BLaER1 treated with 17β-estradiol and CSF1 and Interleukin-3, amounts not matched to agents 10 nM and 100 nM (cell line): Measurements from ENCODE around the gene ALG2.
A peak's percentile ranks its signal among the peaks of the same experiment; 100 is the strongest.

ENCODE experiments used
- H3K27ac ChIP-seq, 11 experiments: shearing (Covaris generic); formaldehyde crosslinking; 2 replicates each; pipeline ENCODE4 v1.8.1; 2022
- H3K27me3 ChIP-seq, 11 experiments: shearing (Covaris generic); formaldehyde crosslinking; 2 replicates each; pipeline ENCODE4 v1.8.1; 2022
- H3K36me3 ChIP-seq, 11 experiments: shearing (Covaris generic); formaldehyde crosslinking; 2 replicates each; pipeline ENCODE4 v1.8.1; 2022
- H3K4me1 ChIP-seq, 10 experiments: shearing (Covaris generic); formaldehyde crosslinking; 2 replicates each; pipeline ENCODE4 v1.8.1; 2022
- H3K4me2 ChIP-seq, 11 experiments: shearing (Covaris generic); formaldehyde crosslinking; 2 replicates each; pipeline ENCODE4 v1.8.1; 2022
- H3K4me3 ChIP-seq, 10 experiments: shearing (Covaris generic); formaldehyde crosslinking; 2 replicates each; pipeline ENCODE4 v1.8.1; 2022
- H3K9ac ChIP-seq, 11 experiments: shearing (Covaris generic); formaldehyde crosslinking; 2 replicates each; pipeline ENCODE4 v1.8.1; 2022
- H3K9me3 ChIP-seq, 11 experiments: shearing (Covaris generic); formaldehyde crosslinking; replicated peaks in 1 of 11; 2 replicates each; pipeline ENCODE4 v1.8.1; 2022
- H4K20me1 ChIP-seq, 11 experiments: shearing (Covaris generic); formaldehyde crosslinking; 2 replicates each; pipeline ENCODE4 v1.8.1; 2022
- Cebpa-rat ChIP-seq, 11 experiments: shearing (Covaris generic); IDR thresholded peaks; 2 replicates each; pipeline ENCODE4 v1.8.1; 2022

The ALG2 gene

GRCh38 chr9:99230206-99230605 is 8.5 kb upstream of the ALG2 start:
- H3K27ac ChIP-seq: no peak overlapping the region
- peaks cover 0 to 5% (median 0%) of the 10 kb centered on the region in 10 experiments; a peak in 4 of 20 replicates for H3K4me1 ChIP-seq
- no peaks in the 10 kb centered on the region for H3K27me3 ChIP-seq
- H3K4me3 ChIP-seq: no peak overlapping the region
- no peak for TF ChIP-seq Cebpa-rat (IDR thresholded peaks at IDR 0.05)
- no peak overlapping the region for H3K9ac ChIP-seq
- no peaks in the 10 kb centered on the region for H3K9me3 ChIP-seq
- H4K20me1 ChIP-seq: peaks cover 16 to 85% (median 54%) of the 10 kb centered on the region in 11 experiments; a peak in 20 of 22 replicates
- H3K4me2 ChIP-seq: no peak overlapping the region
- H3K36me3 ChIP-seq: peaks cover 81 to 99% (median 89%) of the 10 kb centered on the region in 11 experiments

- no peaks in the 10 kb centered on the region for H3K27me3 ChIP-seq
- H3K4me1 ChIP-seq: peaks cover 15 to 30% (median 19%) of the 10 kb centered on the region in 10 experiments
- peaks cover 17 to 89% (median 65%) of the 10 kb centered on the region in 11 experiments; a peak in 20 of 22 replicates for H4K20me1 ChIP-seq
- peaks cover 72 to 79% (median 75%) of the 10 kb centered on the region in 11 experiments for H3K36me3 ChIP-seq
- no peak overlapping the region for H3K27ac ChIP-seq
- no peaks in the 10 kb centered on the region for H3K9me3 ChIP-seq
- H3K4me2 ChIP-seq: no peak overlapping the region
- TF ChIP-seq Cebpa-rat (IDR thresholded peaks at IDR 0.05): no peak
- no peak overlapping the region for H3K4me3 ChIP-seq
- no peak overlapping the region for H3K9ac ChIP-seq
Measured at GRCh38 chr9:99226054-99226453, 4.3 kb upstream of the ALG2 start.

DNA sequence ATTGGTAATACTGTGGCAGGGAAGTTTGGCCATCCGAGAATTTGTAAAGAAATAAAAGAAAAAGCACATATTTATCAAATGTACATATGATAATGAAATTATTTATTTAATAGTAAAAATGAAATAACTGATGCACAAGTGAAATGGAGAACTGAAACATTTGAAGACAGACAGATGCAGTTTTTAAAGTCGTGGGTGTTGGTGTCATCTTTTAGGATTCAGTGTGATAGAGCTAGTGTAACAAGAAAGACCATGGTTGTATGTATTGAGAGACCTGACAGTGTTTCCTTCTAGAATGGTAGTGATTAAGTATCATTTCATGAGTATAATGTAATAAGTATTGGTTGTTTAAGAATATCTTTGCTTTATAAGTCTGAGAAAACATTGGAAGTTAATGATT is 2.7 kb upstream of the ALG2 start:
- TF ChIP-seq Cebpa-rat (IDR thresholded peaks at IDR 0.05): no peak
- H3K27me3 ChIP-seq: no peaks in the 10 kb centered on the region
- H3K9me3 ChIP-seq: no peaks in the 10 kb centered on the region
- no peak overlapping the region for H3K27ac ChIP-seq
- H3K9ac ChIP-seq: peak overlapping the region in 4 of 11 experiments; percentile 95 to 99 (median 99); a peak in 4 of 22 replicates
- H3K36me3 ChIP-seq: peaks cover 56 to 69% (median 60%) of the 10 kb centered on the region in 11 experiments
- peak overlapping the region in 1 of 10 experiments; percentile 86; a peak in 1 of 20 replicates for H3K4me3 ChIP-seq
- H3K4me1 ChIP-seq: peaks cover 30 to 44% (median 35%) of the 10 kb centered on the region in 10 experiments
- peak overlapping the region in 7 of 11 experiments; percentile 86 to 99 (median 94); a peak in 13 of 22 replicates for H3K4me2 ChIP-seq
- peaks cover 31 to 93% (median 81%) of the 10 kb centered on the region in 11 experiments; a peak in 21 of 22 replicates for H4K20me1 ChIP-seq

GRCh38 chr9:99222416-99223270 is 901 bp upstream of the ALG2 start:
- Histone ChIP-seq H3K4me1 (peaks cover 30 to 52% (median 37%) of the 10 kb centered on the region in 10 experiments), H3K27me3 (no peaks in the 10 kb centered on the region), H3K27ac (peak overlapping the region; percentile 92 to 99 (median 98)), H3K9me3 (no peaks in the 10 kb centered on the region), H3K4me3 (peak overlapping the region; percentile 86 to 98 (median 92)), H4K20me1 (peaks cover 43 to 94% (median 85%) of the 10 kb centered on the region in 11 experiments; a peak in 21 of 22 replicates), H3K9ac (peak overlapping the region; percentile 90 to 99 (median 96)), H3K4me2 (peak overlapping the region; percentile 86 to 99 (median 93)), H3K36me3 (peaks cover 50 to 69% (median 61%) of the 10 kb centered on the region in 11 experiments)
- TF ChIP-seq Cebpa-rat (IDR thresholded peaks at IDR 0.05): no peak

- Histone ChIP-seq H4K20me1 (peaks cover 41 to 94% (median 85%) of the 10 kb centered on the region in 11 experiments; a peak in 21 of 22 replicates), H3K9me3 (no peaks in the 10 kb centered on the region), H3K4me3 (peak overlapping the region; percentile 86 to 98 (median 92)), H3K27me3 (no peaks in the 10 kb centered on the region), H3K4me1 (peaks cover 30 to 52% (median 37%) of the 10 kb centered on the region in 10 experiments), H3K4me2 (peak overlapping the region; percentile 84 to 99 (median 94)), H3K9ac (peak overlapping the region; percentile 90 to 99 (median 96)), H3K27ac (peak overlapping the region; percentile 92 to 99 (median 98)), H3K36me3 (peaks cover 50 to 69% (median 62%) of the 10 kb centered on the region in 11 experiments)
- no peak for TF ChIP-seq Cebpa-rat (IDR thresholded peaks at IDR 0.05)
Measured at GRCh38 chr9:99221266-99221620, 499 bp downstream of the ALG2 start.

DNA sequence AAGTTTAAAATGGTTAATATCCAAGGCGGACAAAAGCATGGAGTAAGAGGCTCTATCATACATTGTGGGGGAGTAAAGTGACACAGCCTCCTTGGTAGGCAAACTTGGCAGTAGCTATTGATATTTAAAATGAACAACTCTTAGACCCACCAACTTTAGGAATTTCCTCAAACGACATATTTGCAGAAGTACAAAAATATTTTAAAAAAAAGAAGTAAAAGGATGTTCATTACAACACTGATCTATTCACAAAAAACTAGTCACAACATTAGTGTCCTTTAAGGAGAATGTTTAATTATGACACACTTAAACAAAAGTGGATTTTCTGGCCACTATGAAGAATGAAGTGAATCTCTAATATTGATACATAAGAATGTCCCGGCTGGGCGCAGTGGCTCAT is 1.7 kb downstream of the ALG2 start:
- H3K4me3 ChIP-seq: peak overlapping the region in 9 of 10 experiments; percentile 86 to 98 (median 92); a peak in 16 of 20 replicates

GRCh38 chr9:99216073-99216472 is 5.7 kb downstream of the ALG2 start:
- Histone ChIP-seq H3K4me3 (no peak overlapping the region), H3K9me3 (peaks cover 9 to 19% (median 13%) of the 10 kb centered on the region in 11 experiments; a peak in 21 of 22 replicates), H3K27ac (no peak overlapping the region), H3K27me3 (no peaks in the 10 kb centered on the region), H3K4me2 (no peak overlapping the region), H3K4me1 (peaks cover 15 to 52% (median 18%) of the 10 kb centered on the region in 10 experiments), H3K36me3 (peaks cover 46 to 74% (median 65%) of the 10 kb centered on the region in 11 experiments), H3K9ac (no peak overlapping the region), H4K20me1 (peaks cover 44 to 87% (median 68%) of the 10 kb centered on the region in 11 experiments; a peak in 21 of 22 replicates)
- TF ChIP-seq Cebpa-rat (IDR thresholded peaks at IDR 0.05): no peak

More for the DNA sequence above, 1.7 kb downstream of the ALG2 start:
- Histone ChIP-seq H3K4me1 (peaks cover 30 to 45% (median 37%) of the 10 kb centered on the region in 10 experiments), H3K4me2 (peak overlapping the region; percentile 84 to 99 (median 94)), H3K9ac (peak overlapping the region in 7 of 11 experiments; percentile 91 to 99 (median 97); a peak in 10 of 22 replicates), H4K20me1 (peaks cover 45 to 94% (median 85%) of the 10 kb centered on the region in 11 experiments; a peak in 21 of 22 replicates), H3K9me3 (no peaks in the 10 kb centered on the region), H3K27me3 (no peaks in the 10 kb centered on the region), H3K27ac (peak overlapping the region in 1 of 11 experiments; percentile 98; a peak in 1 of 22 replicates), H3K36me3 (peaks cover 51 to 69% (median 62%) of the 10 kb centered on the region in 11 experiments)
- no peak for TF ChIP-seq Cebpa-rat (IDR thresholded peaks at IDR 0.05)

DNA sequence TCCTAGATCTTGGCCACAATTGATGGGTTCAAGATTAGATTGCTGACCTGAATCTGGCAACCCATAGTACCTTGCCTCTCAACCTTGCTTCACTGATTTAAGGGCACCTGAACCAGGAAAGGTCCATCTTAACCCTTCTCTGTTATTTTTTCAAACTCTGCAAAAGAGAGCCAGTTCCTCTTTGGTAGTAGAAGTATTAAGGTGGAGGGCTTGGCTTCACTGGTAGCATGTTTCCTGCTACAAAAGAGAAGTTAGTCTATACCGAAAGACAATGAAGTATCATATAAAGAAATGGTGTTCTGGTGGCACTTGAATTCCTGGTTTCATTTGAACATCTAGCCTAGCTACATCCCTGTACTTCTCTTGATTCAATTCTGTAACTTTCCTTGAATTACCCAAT is 8.5 kb downstream of the ALG2 start:
- no peak for TF ChIP-seq Cebpa-rat (IDR thresholded peaks at IDR 0.05)
- Histone ChIP-seq H3K4me3 (no peak overlapping the region), H3K9me3 (peaks cover 12 to 27% (median 17%) of the 10 kb centered on the region in 11 experiments; a peak in 21 of 22 replicates), H3K27ac (no peak overlapping the region), H4K20me1 (peaks cover 23 to 58% (median 39%) of the 10 kb centered on the region in 11 experiments; a peak in 20 of 22 replicates), H3K4me1 (peaks cover 0 to 36% (median 0%) of the 10 kb centered on the region in 10 experiments; a peak in 6 of 20 replicates), H3K27me3 (no peaks in the 10 kb centered on the region), H3K4me2 (peak overlapping the region in 2 of 11 experiments; percentile 3 to 11; a peak in 1 of 22 replicates), H3K9ac (no peak overlapping the region), H3K36me3 (peaks cover 39 to 58% (median 53%) of the 10 kb centered on the region in 11 experiments)
